GM10266 (cell line): Measurements from ENCODE around the gene IMPDH2.

Experiments
- DNase-seq: peaks from one replicate; pipeline ENCODE4 v3.0.0; 2012; ENCODE audit errors: extremely low spot score
- CTCF ChIP-seq: IDR thresholded peaks from 2 replicates; pipeline ENCODE4 v1.5.1; 2012; ENCODE audit warnings: mild to moderate bottlenecking, low read depth; ENCODE audit not compliant: control insufficient read depth, insufficient read depth; ENCODE audit errors: missing control alignments

IMPDH2 gene

GRCh38 chr3:48985831-48986376 is 43.3 kb downstream of the IMPDH2 start:
- TF ChIP-seq CTCF, result no peak
- DNase-seq, result no peak

- no peak for DNase-seq
- no peak for TF ChIP-seq CTCF
These were observed 44.5 kb downstream of the IMPDH2 start for GRCh38 chr3:48984663-48985062.

- no peak for TF ChIP-seq CTCF
These were observed 46.1 kb downstream of the IMPDH2 start for GRCh38 chr3:48983096-48983495.

GRCh38 chr3:48982686-48983085 is 46.5 kb downstream of the IMPDH2 start:
- no peak for TF ChIP-seq CTCF
- DNase-seq, result no peak

More at GRCh38 chr3:48983096-48983495, 46.1 kb downstream of the IMPDH2 start:
- no peak for DNase-seq

- no peak for DNase-seq
- no peak for TF ChIP-seq CTCF
These were observed 47.2 kb downstream of the IMPDH2 start for GRCh38 chr3:48982016-48982415.

GRCh38 chr3:48980295-48980694 is 48.9 kb downstream of the IMPDH2 start:
- DNase-seq, result no peak
- TF ChIP-seq CTCF, result no peak

GRCh38 chr3:48979451-48979850 is 49.7 kb downstream of the IMPDH2 start:
- no peak for TF ChIP-seq CTCF
- DNase-seq, result no peak
